CD4-positive, alpha-beta T cell treated with Interleukin-10 for 1 hour (primary cell): ENCODE data around the gene CA10.

Experiments
- DNase-seq: peaks from one replicate; pipeline ENCODE4 v3.0.0-alpha.2; 2020

CA10 gene

GRCh38 chr17:52158450-52159042, at the start of gene CA10:
CA10 (minus strand) TSS chr17:52158714.
- DNase-seq, result no peak

- no peak for DNase-seq
Measured at GRCh38 chr17:52207796-52208195, 49.3 kb upstream of the CA10 start.

- DNase-seq, result no peak
Measured at GRCh38 chr17:52202520-52203080, 44.1 kb upstream of the CA10 start.

- no peak for DNase-seq
Measured at GRCh38 chr17:52201767-52202519, 43.4 kb upstream of the CA10 start.

GRCh38 chr17:52191491-52191890, 33.0 kb upstream of the CA10 start:
- DNase-seq, result no peak

GRCh38 chr17:52181782-52182181, 23.3 kb upstream of the CA10 start:
- DNase-seq, result no peak

GRCh38 chr17:52178012-52178411, 19.5 kb upstream of the CA10 start:
- DNase-seq, result no peak

GRCh38 chr17:52170963-52171572, 12.6 kb upstream of the CA10 start:
- DNase-seq, result no peak

- DNase-seq, result no peak
Measured at GRCh38 chr17:52160136-52160567, 1.6 kb upstream of the CA10 start.

- no peak for DNase-seq
Measured at GRCh38 chr17:52159246-52160135, 977 bp upstream of the CA10 start.

- no peak for DNase-seq
Measured at GRCh38 chr17:52157603-52158449, 688 bp downstream of the CA10 start.

GRCh38 chr17:52156576-52157570, 1.6 kb downstream of the CA10 start:
- no peak for DNase-seq

GRCh38 chr17:52155301-52155700, 3.2 kb downstream of the CA10 start:
- DNase-seq, result no peak

- DNase-seq, result no peak
Measured at GRCh38 chr17:52154466-52154865, 4.0 kb downstream of the CA10 start.

GRCh38 chr17:52150935-52151334, 7.6 kb downstream of the CA10 start:
- DNase-seq, result no peak

- no peak for DNase-seq
Measured at GRCh38 chr17:52149626-52150025, 8.9 kb downstream of the CA10 start.

- no peak for DNase-seq
Measured at GRCh38 chr17:52148969-52149351, 9.6 kb downstream of the CA10 start.

GRCh38 chr17:52148288-52148968, 10.1 kb downstream of the CA10 start:
- no peak for DNase-seq

- no peak for DNase-seq
Measured at GRCh38 chr17:52147872-52148271, 10.6 kb downstream of the CA10 start.

- DNase-seq, result no peak
Measured at GRCh38 chr17:52147431-52147830, 11.1 kb downstream of the CA10 start.
